H1 (cell line): ENCODE data around the gene SPTAN1. TPM values are rescaled to one million over a fixed set of nuclear protein-coding genes. Genes with fewer than 3 reads are reported as not detected.

Source experiments
- CTCF ChIA-PET: fragments of 300-600 bp; sonication (Branson Sonifier 250); formaldehyde crosslinking; loops from one replicate; lab custom pipeline; 2021; ENCODE audit not compliant: partially characterized antibody; lab: Charles Lee
- POLR2A ChIA-PET: fragments of 300-600 bp; sonication (Branson Sonifier 250); formaldehyde crosslinking; loops from one replicate; lab custom pipeline; 2021; ENCODE audit warnings: inconsistent platforms; ENCODE audit not compliant: partially characterized antibody; lab: Charles Lee
- DNase-seq, 2 experiments: peaks; one replicate each; pipeline versions ENCODE4 v3.0.0 to v3.0.0-alpha.2; 2010 to 2022; ENCODE audit warnings: low spot score in 2 of 2, low read depth in 1 of 2, mixed read lengths in 1 of 2
- FAIRE-seq: peaks from 2 replicates; lab custom pipeline; 2011; peaks lifted over from hg19 to GRCh38; lab: Jason Lieb, UNC
- H2AFZ ChIP-seq: 2 replicates; pipeline ENCODE4 v1.8.1; 2012; ENCODE audit warnings: low read length, inconsistent platforms
- H2AK5ac ChIP-seq: 2 replicates; pipeline ENCODE4 v1.6.1; 2013; ENCODE audit warnings: low read depth, low read length
- H2BK120ac ChIP-seq: replicated peaks from 2 replicates; pipeline ENCODE3; 2013; ENCODE audit warnings: low read depth, low read length, inconsistent platforms
- H2BK12ac ChIP-seq: 2 replicates; pipeline ENCODE4 v1.6.1; 2013; ENCODE audit warnings: low read depth, low read length
- H2BK15ac ChIP-seq: 2 replicates; pipeline ENCODE4 v1.6.1; 2013; ENCODE audit warnings: low read length
- H2BK20ac ChIP-seq: 2 replicates; pipeline ENCODE4 v1.6.1; 2013; ENCODE audit warnings: low read length
- H2BK5ac ChIP-seq: 2 replicates; pipeline ENCODE4 v1.6.1; 2013; ENCODE audit warnings: low read depth, low read length
- H3K14ac ChIP-seq: 2 replicates; pipeline ENCODE4 v1.6.1; 2013; ENCODE audit warnings: inconsistent platforms; ENCODE audit not compliant: insufficient read length
- H3K18ac ChIP-seq: 2 replicates; pipeline ENCODE4 v1.6.1; 2013; ENCODE audit warnings: low read length; ENCODE audit errors: extremely low read depth
- H3K23ac ChIP-seq: 2 replicates; pipeline ENCODE4 v1.6.1; 2013; ENCODE audit warnings: inconsistent platforms; ENCODE audit not compliant: insufficient read length
- H3K23me2 ChIP-seq: 2 replicates; pipeline ENCODE4 v1.6.1; 2013; ENCODE audit warnings: low read depth, low read length
- H3K27ac ChIP-seq: 2 replicates; pipeline ENCODE4 v1.6.1; 2011; ENCODE audit warnings: low read depth, low read length, inconsistent platforms
- H3K27me3 ChIP-seq, 4 experiments: replicated peaks in 1 of 4; 1 replicate in 1 of 4; 2 replicates in 3 of 4; pipeline versions ENCODE4 v1.6.1 to v1.8.1; 2011 to 2013; ENCODE audit warnings: low read length in 3 of 4, mild to moderate bottlenecking in 3 of 4, inconsistent platforms in 2 of 4, mixed read lengths in 2 of 4, moderate library complexity in 1 of 4; ENCODE audit not compliant: control insufficient read depth in 3 of 4, insufficient read depth in 3 of 4; ENCODE audit errors: extremely low read depth in 1 of 4
- H3K36me3 ChIP-seq, 4 experiments: 2 replicates each; pipeline versions ENCODE4 v1.6.1 to v1.8.1; 2011 to 2013; ENCODE audit warnings: mild to moderate bottlenecking in 4 of 4, low read length in 3 of 4, moderate library complexity in 2 of 4, control low read depth in 1 of 4, inconsistent platforms in 1 of 4; ENCODE audit not compliant: insufficient read depth in 4 of 4, control insufficient read depth in 2 of 4
- H3K4ac ChIP-seq: replicated peaks from 2 replicates; pipeline ENCODE3; 2013; ENCODE audit warnings: low read length, low read depth, mixed read lengths, inconsistent platforms; ENCODE audit not compliant: insufficient read length
- H3K4me1 ChIP-seq, 4 experiments: replicated peaks in 1 of 4; 1 replicate in 1 of 4; 2 replicates in 3 of 4; pipeline versions ENCODE4 v1.6.1 to v1.8.1; 2011 to 2013; ENCODE audit warnings: low read length in 3 of 4, inconsistent platforms in 2 of 4, mixed read lengths in 1 of 4; ENCODE audit not compliant: insufficient read depth in 4 of 4, control insufficient read depth in 3 of 4
- H3K4me2 ChIP-seq, 2 experiments: 2 replicates each; pipeline versions ENCODE4 v1.6.1 to v1.8.1; 2011 to 2013; ENCODE audit warnings: low read depth in 2 of 2, low read length in 2 of 2, control low read depth in 1 of 2, inconsistent platforms in 1 of 2, mild to moderate bottlenecking in 1 of 2; ENCODE audit not compliant: insufficient read depth in 1 of 2
- H3K4me3 ChIP-seq, 4 experiments: fragments of 200-600, 300-600 bp in 1 of 4; sonication (generic), shearing (Covaris generic), sonication (Bioruptor Twin) in 1 of 4; 2 replicates each; pipeline versions ENCODE4 v1.5.1 to v1.8.1; 2011 to 2016; ENCODE audit warnings: low read length in 4 of 4, low read depth in 3 of 4, control low read depth in 2 of 4, inconsistent platforms in 2 of 4, mild to moderate bottlenecking in 2 of 4, mixed read lengths in 1 of 4, moderate library complexity in 1 of 4; ENCODE audit not compliant: insufficient read depth in 2 of 4; ENCODE audit errors: extremely low read depth in 1 of 4
- H3K56ac ChIP-seq: replicated peaks from 2 replicates; pipeline ENCODE3; 2013; ENCODE audit warnings: low read depth, mild to moderate bottlenecking, mixed read lengths, low read length, inconsistent platforms; ENCODE audit not compliant: insufficient read length
- H3K79me1 ChIP-seq: 2 replicates; pipeline ENCODE4 v1.6.1; 2013; ENCODE audit warnings: low read depth, low read length, control low read depth
- H3K79me2 ChIP-seq, 2 experiments: 2 replicates each; pipeline versions ENCODE4 v1.6.1 to v1.8.1; 2012 to 2013; ENCODE audit warnings: low read length in 2 of 2, mild to moderate bottlenecking in 2 of 2, inconsistent platforms in 1 of 2; ENCODE audit not compliant: insufficient read depth in 2 of 2, control insufficient read depth in 1 of 2
- H3K9ac ChIP-seq, 4 experiments: replicated peaks in 1 of 4; 1 replicate in 1 of 4; 2 replicates in 3 of 4; pipeline versions ENCODE4 v1.6.1 to v1.8.1; 2011 to 2013; ENCODE audit warnings: low read depth in 3 of 4, low read length in 3 of 4, control low read depth in 2 of 4, mild to moderate bottlenecking in 2 of 4, moderate library complexity in 2 of 4, inconsistent platforms in 1 of 4; ENCODE audit errors: extremely low read depth in 1 of 4
- H3K9me3 ChIP-seq, 2 experiments: 2 replicates each; pipeline versions ENCODE4 v1.6.1 to v1.8.1; 2012 to 2013; ENCODE audit warnings: mild to moderate bottlenecking in 2 of 2, moderate library complexity in 2 of 2, control low read depth in 1 of 2, inconsistent platforms in 1 of 2, low read depth in 1 of 2, low read length in 1 of 2, mixed read lengths in 1 of 2; ENCODE audit not compliant: insufficient read depth in 2 of 2
- H4K20me1 ChIP-seq, 2 experiments: replicated peaks in 1 of 2; 2 replicates each; pipeline versions ENCODE3 to v1.8.1; 2011 to 2013; ENCODE audit warnings: inconsistent platforms in 2 of 2, low read length in 2 of 2, mild to moderate bottlenecking in 1 of 2; ENCODE audit not compliant: insufficient read depth in 2 of 2, control insufficient read depth in 1 of 2
- H4K5ac ChIP-seq: 2 replicates; pipeline ENCODE4 v1.6.1; 2013; ENCODE audit warnings: low read length, low read depth, mixed read lengths, inconsistent platforms; ENCODE audit not compliant: insufficient read length
- H4K8ac ChIP-seq: 2 replicates; pipeline ENCODE4 v1.8.0; 2013; ENCODE audit warnings: mild to moderate bottlenecking, moderate library complexity, low read length, inconsistent platforms; ENCODE audit not compliant: insufficient read depth; ENCODE audit errors: extremely low read depth
- H4K91ac ChIP-seq: replicated peaks from 2 replicates; pipeline ENCODE3; 2013; ENCODE audit warnings: low read length, mixed read lengths, inconsistent platforms; ENCODE audit not compliant: insufficient read length
- KDM1A ChIP-seq: fragments of 200-600, 300-600 bp; sonication (generic); IDR thresholded peaks from 2 replicates; pipeline ENCODE4 v1.7.1; 2016; ENCODE audit warnings: mild to moderate bottlenecking, low read length, borderline replicate concordance
- PHF8 ChIP-seq: fragments of 200-600 bp; sonication (generic); conservative IDR thresholded peaks from 2 replicates; pipeline ENCODE4 v1.7.1; 2012; ENCODE audit warnings: low read depth, mild to moderate bottlenecking, inconsistent platforms, low read length, moderate library complexity
- RAD21 ChIP-seq, 2 experiments: IDR thresholded peaks in 1 of 2; conservative IDR thresholded peaks in 1 of 2; 2 replicates each; pipeline ENCODE4 v1.6.1; 2011; ENCODE audit warnings: low read depth in 2 of 2, low read length in 2 of 2, improper control_type of control experiment in 1 of 2, inconsistent platforms in 1 of 2, mild to moderate bottlenecking in 1 of 2, moderate library complexity in 1 of 2
- RBBP5 ChIP-seq: IDR thresholded peaks from 2 replicates; pipeline ENCODE4 v1.7.1; 2012; ENCODE audit warnings: low read depth, mild to moderate bottlenecking, inconsistent platforms, low read length, moderate library complexity, borderline replicate concordance
- TCF12 ChIP-seq: IDR thresholded peaks from 2 replicates; pipeline ENCODE4 v1.6.1; 2011; ENCODE audit warnings: low read depth, mild to moderate bottlenecking, low read length
- TEAD4 ChIP-seq: IDR thresholded peaks from 2 replicates; pipeline ENCODE4 v1.6.1; 2012; ENCODE audit warnings: low read depth, low read length, inconsistent platforms, mixed read lengths
- USF2 ChIP-seq: IDR thresholded peaks from 2 replicates; pipeline ENCODE4 v1.6.1; 2011; ENCODE audit warnings: low read length, improper control_type of control experiment
- WGBS, 2 experiments: shearing (Covaris generic) in 1 of 2; methylation state at CpG; one replicate each; pipeline versions ENCODE4 v1.1.6 to v1.1.7; 2013 to 2015; ENCODE audit warnings: low lambda C conversion rate in 2 of 2, mixed read lengths in 2 of 2, inconsistent platforms in 1 of 2, low coverage in 1 of 2, missing lambda C conversion rate in 1 of 2; ENCODE audit not compliant: insufficient replicate concordance in 2 of 2, insufficient coverage in 1 of 2, insufficient read length in 1 of 2; ENCODE audit errors: extremely low coverage in 1 of 2, missing lambda C conversion rate in 1 of 2; 5-methylcytosine and 5-hydroxymethylcytosine counted together
- polyA plus RNA-seq, 7 experiments: library from polyadenylated mRNA; depleted of rRNA in 3 of 7; stranded (reverse) in 5 of 7; unstranded in 2 of 7; fragments of >200 nt in 5 of 7; fragments of 200-250 nt in 2 of 7; gene quantifications; 1 replicate in 5 of 7; 2 replicates in 1 of 7; 4 replicates in 1 of 7; pipeline versions ENCODE4 v1.2.1 to v1.2.3, GENCODE V29; 2011 to 2013; ENCODE audit warnings: missing spikeins in 2 of 7, mixed read lengths in 2 of 7
- total RNA-seq: library from RNA; stranded (reverse); fragmentation: NEBNext Ultra II Directional; extraction: Animal tissue kit (Norgen Biotek cat#: 25700); gene quantifications from 2 replicates; pipeline ENCODE4 v1.2.1, GENCODE V29; 2021

The SPTAN1 gene
- total and polyA plus RNA-seq, 2 of the 8 experiments (the other 6 are each of a cell fraction or from before 2014, with no cell fraction given): 182 to 216 TPM

- H3K4me2 ChIP-seq: no peak overlapping the region
- no peak overlapping the region for H3K14ac ChIP-seq
- H3K79me1 ChIP-seq: no peaks in the 10 kb centered on the region
- TF ChIP-seq RAD21 (IDR thresholded peaks at IDR 0.05 in 1 of 2, conservative IDR thresholded peaks at IDR 0.05 in 1 of 2; ENCODE audit: low read depth in 2 of 2, low read length in 2 of 2) (no peak), TEAD4 (no peak), TCF12 (no peak), USF2 (no peak), PHF8 (no peak), RBBP5 (no peak), KDM1A (no peak)
- TF ChIP-seq, all 59 proteins: peak for 0
- no peak overlapping the region for H4K8ac ChIP-seq
- H3K27me3 ChIP-seq: no peaks in the 10 kb centered on the region
- H3K79me2 ChIP-seq: no peaks in the 10 kb centered on the region
- peaks cover 33 to 76% (median 69%) of the 10 kb centered on the region in 4 experiments for H3K36me3 ChIP-seq
- no peak overlapping the region for H3K4me3 ChIP-seq
- no peak overlapping the region for H3K4ac ChIP-seq
- no peak overlapping the region for H4K5ac ChIP-seq
- ChIA-PET POLR2A (interaction anchor here (0.6 to 1.1 kb wide), 2 partner anchors 27 to 370 kb away, joined by 3 to 5 read pairs; no protein-coding TSS in a partner anchor), CTCF (interaction anchor here (0.6 to 1.8 kb wide), 5 partner anchors 10 to 361 kb away, joined by 3 to 5 read pairs (median 4); no protein-coding TSS in a partner anchor)
- H3K9ac ChIP-seq: no peak overlapping the region
- H2AFZ ChIP-seq: no peak overlapping the region
- H3K56ac ChIP-seq: no peak overlapping the region
- no peaks in the 10 kb centered on the region for H3K4me1 ChIP-seq
- H2BK20ac ChIP-seq: no peak overlapping the region
- no peak overlapping the region for H2BK120ac ChIP-seq
- no peak overlapping the region for H3K27ac ChIP-seq
- no peak overlapping the region for H2BK5ac ChIP-seq
- FAIRE-seq (no peak), DNase-seq (no peak)
- H4K20me1 ChIP-seq: peaks cover 0 to 2% of the 10 kb centered on the region in 2 experiments
- no peaks in the 10 kb centered on the region for H3K23me2 ChIP-seq
- H4K91ac ChIP-seq: no peak overlapping the region
- H3K18ac ChIP-seq: no peak overlapping the region
- H2BK15ac ChIP-seq: no peak overlapping the region
- 92% methylated on average over 12 of the region's 12 CpGs; no CpG with 5 or more reads in 1 of the 2 experiments for WGBS, 2 experiments
- no peak overlapping the region for H2BK12ac ChIP-seq
- H2AK5ac ChIP-seq: no peak overlapping the region
- no peak overlapping the region for H3K23ac ChIP-seq
- no peaks in the 10 kb centered on the region for H3K9me3 ChIP-seq
Observed at GRCh38 chr9:128611600-128612394, 59.4 kb downstream of the SPTAN1 start.
